SU-DHL-6 (cell line): ENCODE data around the gene NUFIP1.

Experiments
- H2AFZ ChIP-seq: fragments of 200-600 bp; sonication (generic); 2 replicates; pipeline ENCODE4 v1.6.1; 2014; ENCODE audit warnings: low read depth, mild to moderate bottlenecking, moderate library complexity, mixed read lengths, antibody characterized with exemption, low read length; ENCODE audit not compliant: severe bottlenecking
- H3F3A ChIP-seq: fragments of 200-600 bp; shearing (Covaris generic); 2 replicates; pipeline ENCODE4 v1.6.0; 2016; ENCODE audit warnings: antibody characterized with exemption, mild to moderate bottlenecking; ENCODE audit not compliant: insufficient read depth
- H3K27ac ChIP-seq: fragments of 200-600 bp; sonication (generic); 2 replicates; pipeline ENCODE4 v1.5.1; 2016; ENCODE audit warnings: low read depth, mild to moderate bottlenecking, low read length, moderate library complexity, mixed read lengths
- H3K27me3 ChIP-seq: fragments of 200-600 bp; sonication (generic), shearing (Covaris generic); 2 replicates; pipeline ENCODE4 v1.6.0; 2014; ENCODE audit warnings: mild to moderate bottlenecking, low read length
- H3K36me3 ChIP-seq: fragments of 200-600 bp; sonication (generic); 2 replicates; pipeline ENCODE4 v1.6.1; 2014; ENCODE audit warnings: mild to moderate bottlenecking, low read length, mixed read lengths
- H3K4me2 ChIP-seq: fragments of 300-600, 200-600 bp; shearing (Covaris generic), sonication (generic); 2 replicates; pipeline ENCODE4 v1.6.0; 2014; ENCODE audit warnings: low read length, low read depth, mild to moderate bottlenecking; ENCODE audit not compliant: poor library complexity, severe bottlenecking
- H3K4me3 ChIP-seq: fragments of 200-600 bp; sonication (generic); 2 replicates; pipeline ENCODE4 v1.5.1; 2014; ENCODE audit warnings: antibody characterized with exemption, low read length, mild to moderate bottlenecking, mixed read lengths; ENCODE audit not compliant: insufficient read depth, poor library complexity, severe bottlenecking
- H3K79me2 ChIP-seq: fragments of 200-600 bp; sonication (generic); 2 replicates; pipeline ENCODE4 v1.6.1; 2014; ENCODE audit warnings: mild to moderate bottlenecking, low read length, moderate library complexity; ENCODE audit not compliant: insufficient read depth
- H3K9ac ChIP-seq: fragments of 200-600 bp; sonication (generic); 2 replicates; pipeline ENCODE4 v1.7.0; 2014; ENCODE audit warnings: mild to moderate bottlenecking, low read length
- H3K9me2 ChIP-seq: fragments of 200-600 bp; sonication (generic); replicated peaks from 2 replicates; pipeline ENCODE4 v1.6.1; 2014; ENCODE audit warnings: low read length; ENCODE audit not compliant: insufficient read depth
- H3K9me3 ChIP-seq: fragments of 200-600 bp; sonication (generic); 2 replicates; pipeline ENCODE4 v1.6.1; 2014; ENCODE audit warnings: low read length, mixed read lengths; ENCODE audit not compliant: insufficient read depth
- H4K20me1 ChIP-seq: fragments of 200-600 bp; sonication (generic); 2 replicates; pipeline ENCODE4 v1.6.1; 2014; ENCODE audit warnings: low read depth, mild to moderate bottlenecking, antibody characterized with exemption, low read length, moderate library complexity, mixed read lengths
- EZH2phosphoT487 ChIP-seq: fragments of 200-600 bp; sonication (generic), shearing (Covaris generic); conservative IDR thresholded peaks from 2 replicates; pipeline ENCODE4 v1.6.1; 2018; ENCODE audit warnings: mild to moderate bottlenecking, antibody characterized with exemption, low read length, moderate library complexity, mixed read lengths
- TF ChIP-seq, protein P1 (sequence below): fragments of 200-600 bp; sonication (generic); IDR thresholded peaks from one replicate; pipeline ENCODE4 v1.5.1; 2017; ENCODE audit warnings: antibody characterized with exemption, mild to moderate bottlenecking, low read length, moderate library complexity; ENCODE audit not compliant: insufficient read depth, poor library complexity, severe bottlenecking

Gene NUFIP1

GRCh38 chr13:45004096-45004495, 14.8 kb upstream of the NUFIP1 start:
- H2AFZ ChIP-seq: no peak overlapping the region
- H4K20me1 ChIP-seq: no peaks in the 10 kb centered on the region
- H3F3A ChIP-seq: no peaks in the 10 kb centered on the region
- H3K4me3 ChIP-seq: no peak overlapping the region
- H3K36me3 ChIP-seq: peaks cover 11% of the 10 kb centered on the region; the same call in 1 of the 2 replicates
- no peak overlapping the region for H3K4me2 ChIP-seq
- no peak overlapping the region for H3K27ac ChIP-seq
- H3K9ac ChIP-seq: no peak overlapping the region
- H3K9me3 ChIP-seq: no peaks in the 10 kb centered on the region
- H3K9me2 ChIP-seq: no peaks in the 10 kb centered on the region
- H3K27me3 ChIP-seq: no peaks in the 10 kb centered on the region
- no peaks in the 10 kb centered on the region for H3K79me2 ChIP-seq
- TF ChIP-seq, protein P1, sequence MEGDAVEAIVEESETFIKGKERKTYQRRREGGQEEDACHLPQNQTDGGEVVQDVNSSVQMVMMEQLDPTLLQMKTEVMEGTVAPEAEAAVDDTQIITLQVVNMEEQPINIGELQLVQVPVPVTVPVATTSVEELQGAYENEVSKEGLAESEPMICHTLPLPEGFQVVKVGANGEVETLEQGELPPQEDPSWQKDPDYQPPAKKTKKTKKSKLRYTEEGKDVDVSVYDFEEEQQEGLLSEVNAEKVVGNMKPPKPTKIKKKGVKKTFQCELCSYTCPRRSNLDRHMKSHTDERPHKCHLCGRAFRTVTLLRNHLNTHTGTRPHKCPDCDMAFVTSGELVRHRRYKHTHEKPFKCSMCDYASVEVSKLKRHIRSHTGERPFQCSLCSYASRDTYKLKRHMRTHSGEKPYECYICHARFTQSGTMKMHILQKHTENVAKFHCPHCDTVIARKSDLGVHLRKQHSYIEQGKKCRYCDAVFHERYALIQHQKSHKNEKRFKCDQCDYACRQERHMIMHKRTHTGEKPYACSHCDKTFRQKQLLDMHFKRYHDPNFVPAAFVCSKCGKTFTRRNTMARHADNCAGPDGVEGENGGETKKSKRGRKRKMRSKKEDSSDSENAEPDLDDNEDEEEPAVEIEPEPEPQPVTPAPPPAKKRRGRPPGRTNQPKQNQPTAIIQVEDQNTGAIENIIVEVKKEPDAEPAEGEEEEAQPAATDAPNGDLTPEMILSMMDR: no peak
- TF ChIP-seq EZH2phosphoT487: no peak

GRCh38 chr13:45003417-45003816, 14.1 kb upstream of the NUFIP1 start:
- Histone ChIP-seq H3K9me2 (no peaks in the 10 kb centered on the region), H3K9me3 (no peaks in the 10 kb centered on the region), H3K9ac (no peak overlapping the region), H4K20me1 (no peaks in the 10 kb centered on the region), H3F3A (no peaks in the 10 kb centered on the region), H2AFZ (no peak overlapping the region), H3K4me2 (no peak overlapping the region), H3K4me3 (no peak overlapping the region), H3K79me2 (no peaks in the 10 kb centered on the region), H3K27me3 (no peaks in the 10 kb centered on the region), H3K27ac (no peak overlapping the region), H3K36me3 (peaks cover 6% of the 10 kb centered on the region; the same call in 1 of the 2 replicates)
- TF ChIP-seq, protein P1: no peak
- no peak for TF ChIP-seq EZH2phosphoT487

GRCh38 chr13:44989941-44990340, 670 bp upstream of the NUFIP1 start:
- peak overlapping the region; percentile 86 for H2AFZ ChIP-seq
- peak overlapping the region; percentile 78 for H3K4me3 ChIP-seq
- H3K4me2 ChIP-seq: peak overlapping the region; percentile 84
- no peak for TF ChIP-seq EZH2phosphoT487
- TF ChIP-seq, protein P1: no peak
- H3K36me3 ChIP-seq: no peaks in the 10 kb centered on the region
- no peaks in the 10 kb centered on the region for H3K27me3 ChIP-seq
- H3K27ac ChIP-seq: no peak overlapping the region
- no peaks in the 10 kb centered on the region for H3K9me2 ChIP-seq
- H3K9me3 ChIP-seq: no peaks in the 10 kb centered on the region
- H3K9ac ChIP-seq: peak overlapping the region; percentile 74
- H4K20me1 ChIP-seq: no peaks in the 10 kb centered on the region
- H3K79me2 ChIP-seq: peaks cover 76% of the 10 kb centered on the region
- 0 out of 2 replicates have a peak, but pooled peaks cover 3% of the 10 kb centered on the region for H3F3A ChIP-seq
